Ovary (tissue), 3 donors: ENCODE data around the gene CBR4.

Experiments used
- EP300 ChIP-seq: sonication (generic); formaldehyde crosslinking; IDR thresholded peaks from one replicate; pipeline ENCODE4 v1.6.1; 2017; ENCODE audit warnings: antibody characterized with exemption
- POLR2A ChIP-seq: fragments of 450-650 bp; IDR thresholded peaks from one replicate; pipeline ENCODE4 v1.6.1; 2017; ENCODE audit warnings: antibody characterized with exemption, mild to moderate bottlenecking, moderate library complexity
- TF ChIP-seq, protein P1 (sequence below), 3 donors: fragments of 450-650 bp in 2 of 3; fragments of 200-600 bp in 1 of 3; IDR thresholded peaks; one replicate each; pipeline versions ENCODE4 v1.5.1 to v1.8.0; 2016 to 2022; ENCODE audit warnings: antibody characterized with exemption in 3 of 3, mild to moderate bottlenecking in 1 of 3
- donor health status: DM: no; HTN: no; CAD: no.

DNA sequence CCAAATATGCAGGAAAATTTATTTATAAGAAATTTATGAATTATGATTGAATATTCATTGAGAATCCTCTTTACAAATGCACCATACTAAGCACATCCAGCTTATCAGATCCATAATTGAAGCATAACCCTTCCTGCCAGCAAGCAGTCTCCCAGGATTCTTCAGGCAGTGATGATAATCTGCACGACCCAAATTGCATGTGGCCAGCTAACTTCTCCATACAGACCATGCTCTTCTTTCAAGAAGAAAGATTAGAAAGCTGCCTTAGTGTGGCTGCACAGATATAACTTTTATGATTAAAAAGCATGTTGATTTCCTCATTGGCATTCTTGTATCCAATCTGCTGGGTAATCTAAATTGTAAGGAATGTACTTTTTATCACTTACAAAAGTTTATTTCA lies 3.3 kb upstream of the CBR4 start:
- TF ChIP-seq, protein P1, sequence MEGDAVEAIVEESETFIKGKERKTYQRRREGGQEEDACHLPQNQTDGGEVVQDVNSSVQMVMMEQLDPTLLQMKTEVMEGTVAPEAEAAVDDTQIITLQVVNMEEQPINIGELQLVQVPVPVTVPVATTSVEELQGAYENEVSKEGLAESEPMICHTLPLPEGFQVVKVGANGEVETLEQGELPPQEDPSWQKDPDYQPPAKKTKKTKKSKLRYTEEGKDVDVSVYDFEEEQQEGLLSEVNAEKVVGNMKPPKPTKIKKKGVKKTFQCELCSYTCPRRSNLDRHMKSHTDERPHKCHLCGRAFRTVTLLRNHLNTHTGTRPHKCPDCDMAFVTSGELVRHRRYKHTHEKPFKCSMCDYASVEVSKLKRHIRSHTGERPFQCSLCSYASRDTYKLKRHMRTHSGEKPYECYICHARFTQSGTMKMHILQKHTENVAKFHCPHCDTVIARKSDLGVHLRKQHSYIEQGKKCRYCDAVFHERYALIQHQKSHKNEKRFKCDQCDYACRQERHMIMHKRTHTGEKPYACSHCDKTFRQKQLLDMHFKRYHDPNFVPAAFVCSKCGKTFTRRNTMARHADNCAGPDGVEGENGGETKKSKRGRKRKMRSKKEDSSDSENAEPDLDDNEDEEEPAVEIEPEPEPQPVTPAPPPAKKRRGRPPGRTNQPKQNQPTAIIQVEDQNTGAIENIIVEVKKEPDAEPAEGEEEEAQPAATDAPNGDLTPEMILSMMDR (IDR thresholded peaks at IDR 0.05), result no peak
- TF ChIP-seq POLR2A, result no peak
- TF ChIP-seq EP300, result no peak
